Daoy (cell line): ENCODE data around the gene IPO9. TPM values are rescaled to one million over a fixed set of nuclear protein-coding genes. Genes with fewer than 3 reads are reported as not detected.
"Not testable (repeated sequence)": the region's sequence is repeated elsewhere in the genome, so short reads cannot be mapped to it uniquely, and the experiment has no call there.

Experiments used
- DNase-seq: peaks from one replicate; pipeline ENCODE4 v3.0.0-alpha.2; 2015; ENCODE audit warnings: low read depth
- total RNA-seq: library from RNA; depleted of rRNA; stranded (reverse); fragments of >200 nt; shearing (Covaris generic); gene quantifications from 2 replicates; pipeline ENCODE4 v1.2.3, GENCODE V29; 2014

The IPO9 gene
- total RNA-seq, 1 experiment from 2014 or later: 22.4 TPM

- DNase-seq: peak; percentile 78
Observed at GRCh38 chr1:201888282-201889089, 59.5 kb downstream of the IPO9 start, which contains the start of gene SHISA4. TSS of gene SHISA4 (plus strand) at chr1:201888898. CDS start at chr1:201888995, 97 bp downstream.

DNA sequence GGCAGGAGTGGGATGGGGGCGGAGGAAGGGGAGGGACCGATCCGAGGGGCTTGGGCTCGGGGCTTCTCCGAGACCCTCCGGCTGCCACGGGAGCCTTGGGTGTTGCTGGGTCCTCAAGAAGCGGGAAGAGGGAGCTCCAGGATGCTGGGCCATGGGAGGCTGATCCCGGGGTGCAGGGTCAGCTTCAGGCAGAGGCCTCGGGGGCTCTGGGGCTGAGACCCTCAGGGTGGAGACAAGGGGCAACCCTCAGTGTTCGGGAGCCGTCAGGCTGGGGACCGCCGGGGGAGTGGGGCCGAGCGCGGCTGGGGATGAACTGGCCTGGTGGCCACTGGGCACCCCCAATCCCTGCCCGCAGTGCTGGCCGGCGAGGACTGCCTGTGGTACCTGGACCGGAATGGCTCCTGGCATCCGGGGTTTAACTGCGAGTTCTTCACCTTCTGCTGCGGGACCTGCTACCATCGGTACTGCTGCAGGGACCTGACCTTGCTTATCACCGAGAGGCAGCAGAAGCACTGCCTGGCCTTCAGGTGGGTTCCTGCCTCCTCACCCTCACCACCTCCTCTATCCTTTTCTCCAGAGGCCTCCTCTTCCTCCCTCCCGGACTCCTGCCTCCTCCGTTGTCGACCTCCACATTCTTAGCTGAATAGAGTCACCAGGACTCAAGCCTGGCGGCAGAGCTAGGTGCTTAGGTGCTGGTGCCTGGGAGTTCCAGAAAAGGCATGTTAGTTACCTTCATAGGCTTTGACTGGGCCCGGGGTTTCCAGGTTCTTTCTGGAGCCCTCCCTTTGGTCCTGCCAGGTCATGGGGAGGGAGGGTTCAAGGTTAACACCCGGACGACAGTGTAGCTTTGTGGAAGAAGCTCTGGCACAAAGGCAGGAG, 60.4 kb downstream of the IPO9 start:
- DNase-seq: no peak

- DNase-seq: no peak
Observed at GRCh38 chr1:201890223-201890622, 61.3 kb downstream of the IPO9 start.

GRCh38 chr1:201890806-201891450, 62.0 kb downstream of the IPO9 start:
- DNase-seq: no peak

DNA sequence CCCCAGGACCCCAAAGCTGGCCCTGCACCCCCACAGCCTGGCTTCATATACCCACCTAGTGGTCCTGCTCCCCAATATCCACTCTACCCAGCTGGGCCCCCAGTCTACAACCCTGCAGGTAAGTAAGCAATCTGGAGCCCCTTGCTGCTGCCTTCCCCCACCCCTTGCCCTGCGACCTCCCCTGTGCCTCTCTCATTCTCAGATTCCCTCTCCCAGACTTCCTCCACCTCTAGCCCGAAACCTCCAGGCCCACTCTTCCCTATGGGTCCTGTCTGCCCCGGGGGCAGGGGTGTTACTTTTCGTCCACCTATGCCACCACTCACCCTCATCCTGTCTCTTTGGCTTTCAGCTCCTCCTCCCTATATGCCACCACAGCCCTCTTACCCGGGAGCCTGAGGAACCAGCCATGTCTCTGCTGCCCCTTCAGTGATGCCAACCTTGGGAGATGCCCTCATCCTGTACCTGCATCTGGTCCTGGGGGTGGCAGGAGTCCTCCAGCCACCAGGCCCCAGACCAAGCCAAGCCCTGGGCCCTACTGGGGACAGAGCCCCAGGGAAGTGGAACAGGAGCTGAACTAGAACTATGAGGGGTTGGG, 62.6 kb downstream of the IPO9 start:
- no peak for DNase-seq

DNA sequence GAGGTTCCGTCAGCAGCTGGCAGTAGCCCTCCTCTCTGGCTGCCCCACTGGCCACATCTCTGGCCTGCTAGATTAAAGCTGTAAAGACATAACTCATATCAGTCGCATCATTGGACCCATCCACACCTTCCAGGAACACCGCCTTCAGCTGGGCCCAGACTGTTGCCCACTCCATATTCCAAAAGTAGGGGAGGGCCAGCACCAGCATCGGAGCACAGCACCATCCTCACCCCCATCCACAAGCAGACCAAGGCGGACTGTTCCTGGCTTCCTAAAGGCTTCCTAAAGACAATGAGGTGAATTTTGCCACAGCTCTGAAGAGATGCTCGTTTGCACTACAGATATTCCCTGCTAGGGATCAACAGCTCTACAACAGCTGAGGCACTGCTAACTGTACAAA, 63.3 kb downstream of the IPO9 start:
- DNase-seq: no peak

GRCh38 chr1:201893431-201893830, 64.5 kb downstream of the IPO9 start:
- DNase-seq: no peak

DNA sequence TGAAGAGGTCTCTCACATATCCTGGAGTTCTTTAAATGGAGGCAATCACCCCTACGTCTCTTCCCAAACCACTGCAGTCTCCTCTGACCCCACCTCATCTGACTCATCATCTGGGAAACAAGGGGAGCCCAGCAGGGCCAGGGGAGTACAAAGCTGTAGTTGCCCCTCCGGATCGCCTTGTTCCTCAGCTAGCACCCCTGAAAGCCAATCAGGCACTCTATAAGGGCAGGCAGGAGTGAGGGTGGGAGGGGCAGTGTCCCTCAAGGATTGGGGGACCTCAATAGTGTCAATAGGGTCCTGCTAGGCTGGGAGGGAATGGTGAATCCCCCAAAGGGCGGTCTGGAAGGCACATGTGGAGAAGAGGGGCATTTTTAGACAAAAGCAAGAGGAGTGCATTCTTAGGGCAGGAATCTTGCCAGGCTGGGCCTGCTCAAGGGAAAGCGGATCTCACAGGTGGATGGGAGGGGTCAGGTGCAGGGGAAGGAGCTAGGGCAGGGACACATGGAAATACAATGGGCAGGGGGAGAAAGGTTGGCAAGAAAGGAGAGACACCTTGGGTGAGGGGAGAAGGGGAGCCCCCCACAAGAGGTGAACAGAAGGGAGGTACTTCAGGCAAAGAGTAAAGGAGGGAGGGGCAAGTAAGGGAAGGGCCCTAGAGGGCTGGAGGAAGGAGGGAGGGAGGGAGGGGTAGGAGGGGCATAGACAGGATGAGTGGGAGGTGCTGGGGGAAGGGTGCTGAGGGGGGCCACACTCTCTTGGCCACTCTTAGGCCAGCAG, 65.6 kb downstream of the IPO9 start:
- no peak for DNase-seq

DNA sequence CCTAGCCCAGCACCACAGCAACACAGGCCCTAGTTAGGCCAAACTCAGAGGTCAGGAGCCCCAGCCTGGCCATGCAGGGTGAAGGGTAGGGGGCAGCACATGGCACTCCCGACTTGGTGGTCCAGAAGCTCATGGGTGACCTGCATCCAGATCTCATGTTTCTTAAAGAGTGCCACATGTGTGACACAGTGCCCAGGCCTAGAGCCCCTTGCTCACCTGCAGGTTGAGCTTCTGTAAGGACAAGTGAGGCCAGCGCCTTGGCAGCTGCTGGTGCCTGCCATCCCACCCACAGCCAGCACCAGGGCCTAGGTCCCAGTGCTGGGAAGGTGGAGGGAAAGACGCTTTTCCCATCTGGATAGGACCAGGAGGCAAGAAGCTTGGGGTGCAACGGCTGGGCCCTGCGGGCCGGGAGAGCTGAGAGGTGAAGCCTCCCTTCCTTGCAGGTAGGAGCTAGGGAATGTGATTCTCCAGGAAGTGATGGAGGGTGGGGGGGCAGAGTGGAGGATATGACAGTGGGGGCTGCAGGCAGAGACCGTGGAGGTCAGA, 66.2 kb downstream of the IPO9 start:
- DNase-seq: no peak

DNA sequence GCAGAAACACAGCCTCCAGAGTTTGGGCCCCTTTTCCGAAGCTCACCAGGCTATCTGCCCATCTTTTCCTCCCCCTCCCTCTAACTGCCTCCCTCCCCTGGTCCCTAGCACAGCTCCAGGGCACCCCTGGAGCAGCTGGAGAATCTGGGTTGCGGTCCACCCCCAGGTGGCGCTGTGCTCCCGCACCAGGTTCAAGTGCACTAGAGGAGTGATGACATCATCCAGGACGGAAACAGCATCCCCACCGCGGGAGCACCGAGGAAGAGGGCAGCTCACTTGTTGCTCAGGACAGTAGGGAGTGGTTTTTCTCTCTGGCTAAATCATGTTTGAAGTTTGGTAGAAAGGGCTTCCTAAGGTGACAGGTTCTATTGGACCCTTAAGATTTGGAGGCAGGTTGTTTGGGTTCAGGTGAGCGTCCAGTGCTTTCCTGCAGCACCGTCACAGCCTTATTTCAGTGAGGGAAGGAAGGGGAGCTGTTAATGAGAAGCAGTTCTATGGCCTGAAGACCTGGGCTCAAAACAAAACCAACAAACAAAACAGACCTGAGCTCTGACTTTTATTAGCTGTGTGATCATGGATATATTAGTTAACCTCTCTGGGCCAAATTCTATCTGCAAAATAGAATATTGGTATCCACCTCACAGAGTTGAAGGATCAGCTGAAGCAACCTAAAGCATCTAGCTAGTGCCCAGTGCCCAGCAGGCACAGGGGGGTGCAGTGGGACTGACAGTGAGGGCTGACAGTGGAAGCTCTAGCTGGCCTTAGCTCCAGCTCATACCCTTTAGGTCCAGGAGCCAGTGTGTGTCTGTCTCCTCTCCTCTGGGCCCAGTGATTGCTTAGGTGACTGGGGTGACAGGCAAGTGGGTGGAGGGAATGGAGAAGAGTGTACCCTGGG, 67.2 kb downstream of the IPO9 start:
- peak; percentile 93 for DNase-seq

- DNase-seq: peak; percentile 50
Observed at GRCh38 chr1:201896951-201897391, 68.0 kb downstream of the IPO9 start.

- DNase-seq: no peak
Observed at GRCh38 chr1:201898240-201898894, 69.4 kb downstream of the IPO9 start.

- no peak for DNase-seq
Observed at GRCh38 chr1:201898992-201899391, 70.0 kb downstream of the IPO9 start.

- no peak for DNase-seq
Observed at GRCh38 chr1:201899683-201900429, 70.9 kb downstream of the IPO9 start.

DNA sequence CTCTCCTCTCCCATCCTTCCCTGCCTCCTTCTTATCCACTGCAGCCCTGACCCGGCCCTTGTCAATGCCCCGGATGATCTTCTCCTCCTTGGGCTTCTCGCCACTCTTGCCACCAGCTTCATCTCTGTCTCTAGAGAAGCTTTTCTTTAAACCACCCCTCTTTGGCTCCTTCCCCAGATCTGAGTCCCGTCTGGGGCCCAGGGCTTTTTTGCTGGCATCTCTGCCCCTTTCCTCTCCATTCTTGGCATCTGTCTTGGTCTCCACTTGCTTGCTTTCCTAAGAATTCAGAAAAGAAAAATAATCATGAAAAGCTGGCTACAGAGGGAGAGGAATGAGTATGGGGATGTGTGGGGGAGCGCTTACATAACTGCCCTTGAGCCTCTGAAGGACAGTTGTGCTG, 71.5 kb downstream of the IPO9 start:
- DNase-seq: no peak

GRCh38 chr1:201901036-201901435, 72.1 kb downstream of the IPO9 start:
- DNase-seq: not testable (repeated sequence)

DNA sequence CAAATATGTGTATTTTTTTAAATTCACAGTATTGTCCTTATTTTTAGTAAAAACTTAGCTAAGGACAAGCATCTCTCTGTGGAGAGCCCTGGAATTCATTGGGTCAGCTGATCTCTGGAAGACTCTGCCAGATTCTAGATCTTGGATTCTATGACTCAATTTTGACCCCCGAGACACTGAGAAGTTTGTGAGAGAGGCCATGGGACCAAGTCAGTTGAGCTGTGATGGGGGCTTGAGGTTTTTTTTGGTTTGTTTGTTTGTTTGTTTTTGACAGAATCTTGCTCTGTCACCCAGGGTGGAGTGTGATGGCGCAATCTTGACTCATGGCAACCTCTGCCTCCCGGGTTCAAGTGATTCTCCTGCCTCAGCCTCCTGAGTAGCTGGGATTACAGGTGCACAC, 73.2 kb downstream of the IPO9 start:
- no peak for DNase-seq

DNA sequence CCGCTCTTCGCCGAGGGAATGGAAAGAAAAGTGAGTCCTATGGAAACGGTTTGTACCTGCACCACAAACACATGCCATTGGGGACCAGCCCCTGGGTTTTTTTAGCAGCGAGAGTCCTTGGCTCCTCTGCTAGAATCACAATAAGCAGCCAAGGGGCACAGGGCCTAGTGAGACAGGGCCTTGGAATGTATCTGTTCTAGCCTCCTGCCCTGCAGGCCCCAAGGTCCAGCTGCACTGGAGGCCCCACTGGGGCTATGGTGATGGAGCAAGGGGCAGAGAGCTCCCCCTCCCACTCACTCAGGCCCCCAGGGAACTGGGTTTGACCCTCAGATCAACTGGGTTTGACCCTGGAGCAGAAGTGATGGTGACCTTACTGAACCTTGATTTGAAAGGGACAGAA, 74.2 kb downstream of the IPO9 start:
- DNase-seq: no peak
